GM12874 (cell line): ENCODE results near the gene NARF.

ENCODE experiments used
- TF ChIP-seq, protein P1 (sequence below): IDR thresholded peaks from 2 replicates; pipeline ENCODE4 v1.5.1; 2011; ENCODE audit warnings: low read depth, mild to moderate bottlenecking, control low read depth, low read length, moderate library complexity; ENCODE audit not compliant: insufficient read depth

Gene NARF

GRCh38 chr17:82489117-82489516, 30.6 kb downstream of the NARF start:
- TF ChIP-seq, protein P1, sequence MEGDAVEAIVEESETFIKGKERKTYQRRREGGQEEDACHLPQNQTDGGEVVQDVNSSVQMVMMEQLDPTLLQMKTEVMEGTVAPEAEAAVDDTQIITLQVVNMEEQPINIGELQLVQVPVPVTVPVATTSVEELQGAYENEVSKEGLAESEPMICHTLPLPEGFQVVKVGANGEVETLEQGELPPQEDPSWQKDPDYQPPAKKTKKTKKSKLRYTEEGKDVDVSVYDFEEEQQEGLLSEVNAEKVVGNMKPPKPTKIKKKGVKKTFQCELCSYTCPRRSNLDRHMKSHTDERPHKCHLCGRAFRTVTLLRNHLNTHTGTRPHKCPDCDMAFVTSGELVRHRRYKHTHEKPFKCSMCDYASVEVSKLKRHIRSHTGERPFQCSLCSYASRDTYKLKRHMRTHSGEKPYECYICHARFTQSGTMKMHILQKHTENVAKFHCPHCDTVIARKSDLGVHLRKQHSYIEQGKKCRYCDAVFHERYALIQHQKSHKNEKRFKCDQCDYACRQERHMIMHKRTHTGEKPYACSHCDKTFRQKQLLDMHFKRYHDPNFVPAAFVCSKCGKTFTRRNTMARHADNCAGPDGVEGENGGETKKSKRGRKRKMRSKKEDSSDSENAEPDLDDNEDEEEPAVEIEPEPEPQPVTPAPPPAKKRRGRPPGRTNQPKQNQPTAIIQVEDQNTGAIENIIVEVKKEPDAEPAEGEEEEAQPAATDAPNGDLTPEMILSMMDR = no peak

DNA sequence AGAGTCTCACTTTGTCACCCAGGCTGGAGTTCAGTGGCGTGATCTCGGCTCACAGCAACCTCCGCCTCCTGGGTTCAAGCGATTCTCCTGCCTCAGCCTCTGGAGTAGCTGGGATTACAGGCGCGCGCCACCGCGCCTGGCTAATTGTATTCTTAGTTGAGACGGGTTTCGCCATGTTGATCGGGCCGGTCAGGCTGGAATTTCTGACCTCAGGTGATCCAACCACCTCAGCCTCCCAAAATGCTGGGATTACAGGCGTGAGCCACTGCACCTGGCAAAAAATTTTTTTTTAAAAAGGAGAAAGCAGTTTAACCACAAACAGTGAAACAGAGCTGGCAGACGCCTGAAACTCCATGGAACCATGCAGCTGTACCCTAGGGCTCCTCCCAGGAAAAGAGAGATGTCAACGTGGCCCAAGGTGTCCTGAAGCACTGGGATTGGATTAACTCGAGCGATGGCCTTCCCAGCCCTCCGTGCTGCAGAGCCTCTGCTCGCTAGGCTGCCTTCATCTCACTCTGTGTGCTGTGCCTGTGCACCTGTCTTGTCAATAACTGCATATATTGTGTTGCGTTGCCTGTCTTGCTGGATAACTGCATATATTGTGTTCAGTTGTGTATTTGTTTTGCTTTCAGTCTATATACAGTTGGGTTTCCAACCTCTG, 31.4 kb downstream of the NARF start:
- TF ChIP-seq, protein P1 = no peak

DNA sequence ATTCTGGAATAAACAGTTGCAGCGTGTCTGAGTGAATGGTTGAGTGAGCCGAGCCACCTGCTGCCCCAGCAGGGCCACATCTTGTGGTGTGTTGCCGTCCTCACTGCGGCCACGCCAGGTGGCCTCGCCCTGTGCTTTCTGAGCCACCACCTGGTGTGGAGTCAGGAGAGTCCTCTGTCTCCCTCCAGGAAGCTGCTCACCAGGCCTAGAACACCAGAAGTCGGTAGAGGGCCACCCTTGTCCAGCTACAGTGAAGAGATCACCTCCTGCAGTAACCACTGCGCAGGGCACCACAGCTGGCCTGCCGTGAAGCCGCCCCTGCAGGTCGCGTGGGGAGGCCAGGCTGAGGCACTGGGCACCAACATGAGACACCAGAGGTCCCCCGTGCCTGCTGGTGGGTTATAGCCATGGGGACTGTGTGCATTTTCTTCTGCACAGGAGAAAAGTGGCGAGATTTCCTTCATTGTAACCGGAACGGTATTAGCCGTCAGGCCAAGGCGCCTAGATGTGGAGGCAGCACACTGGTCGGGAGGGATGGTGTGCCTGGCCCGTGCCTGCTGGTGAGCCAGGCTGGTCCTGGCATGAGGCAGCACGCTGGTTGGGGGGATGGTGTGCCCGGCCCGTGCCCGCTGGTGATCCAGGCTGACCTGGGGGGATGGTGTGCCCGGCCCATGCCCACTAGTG, 32.1 kb downstream of the NARF start:
- TF ChIP-seq, protein P1 = 0 out of 2 replicates have a peak, but pooled peaks have one; percentile 5

- TF ChIP-seq, protein P1 = no peak
Observed at GRCh38 chr17:82491196-82491530, 32.6 kb downstream of the NARF start.

- TF ChIP-seq, protein P1 = no peak
Observed at GRCh38 chr17:82491533-82491932, 33.0 kb downstream of the NARF start.

DNA sequence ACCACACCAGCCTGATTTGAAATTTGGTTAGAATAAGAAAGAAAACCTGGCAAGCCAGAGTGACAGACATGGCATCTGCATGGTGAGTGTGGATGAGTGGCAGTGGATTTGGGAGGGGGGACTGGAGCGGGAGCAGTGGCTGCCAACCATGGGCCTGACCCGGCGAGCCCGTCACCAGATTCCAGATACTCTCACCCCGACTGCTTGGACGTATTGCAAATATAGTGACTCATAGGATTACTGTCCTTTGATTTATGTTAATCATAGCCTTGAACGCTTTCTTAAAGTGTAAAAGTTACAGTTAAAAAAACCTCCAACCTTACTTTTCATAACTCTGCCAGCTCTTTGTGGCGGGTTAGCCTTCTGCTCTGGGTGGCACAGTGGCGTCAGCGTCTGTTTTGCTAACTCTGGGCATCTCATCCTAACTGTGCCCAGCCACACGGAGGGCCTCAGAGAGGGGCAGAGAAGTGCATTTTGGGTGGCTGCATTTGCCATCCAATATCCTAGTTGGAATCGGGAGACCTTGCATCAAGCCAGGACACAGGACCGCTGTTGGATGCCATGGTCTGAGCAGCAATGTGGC, 34.2 kb downstream of the NARF start:
- TF ChIP-seq, protein P1 = no peak

GRCh38 chr17:82493226-82493781, 34.8 kb downstream of the NARF start:
- TF ChIP-seq, protein P1 = no peak
